GM19463 (cell line): ENCODE measurements around the gene SHROOM3.
A peak's percentile ranks its signal among the peaks of the same experiment; 100 is the strongest.

Source experiments
- ATAC-seq: cut with Tn5 transposase; IDR thresholded peaks from one replicate; pipeline ENCODE4 v1.9.1; 2021; ENCODE audit warnings: mild to moderate bottlenecking, moderate library complexity; ENCODE audit not compliant: unreplicated experiment

The SHROOM3 gene

GRCh38 chr4:76737180-76737579 lies 302.2 kb downstream of the SHROOM3 start:
- ATAC-seq, result no peak

- ATAC-seq, result no peak
Measured at GRCh38 chr4:76737771-76738085, 302.7 kb downstream of the SHROOM3 start.

GRCh38 chr4:76738086-76738931 lies 303.3 kb downstream of the SHROOM3 start:
- ATAC-seq, result peak; percentile 71

GRCh38 chr4:76740192-76740591 lies 305.2 kb downstream of the SHROOM3 start:
- no peak for ATAC-seq

- no peak for ATAC-seq
Measured at GRCh38 chr4:76740866-76741662, 306.0 kb downstream of the SHROOM3 start.

- no peak for ATAC-seq
Measured at GRCh38 chr4:76741663-76742020, 306.6 kb downstream of the SHROOM3 start.

GRCh38 chr4:76744241-76744921 lies 309.4 kb downstream of the SHROOM3 start:
- ATAC-seq, result no peak

- ATAC-seq, result no peak
Measured at GRCh38 chr4:76745240-76745639, 310.2 kb downstream of the SHROOM3 start.

GRCh38 chr4:76747563-76747962 lies 312.5 kb downstream of the SHROOM3 start:
- ATAC-seq, result no peak

- no peak for ATAC-seq
Measured at GRCh38 chr4:76748649-76749048, 313.6 kb downstream of the SHROOM3 start.

- ATAC-seq, result no peak
Measured at GRCh38 chr4:76749355-76749754, 314.3 kb downstream of the SHROOM3 start.

- no peak for ATAC-seq
Measured at GRCh38 chr4:76750716-76751115, 315.7 kb downstream of the SHROOM3 start.

- ATAC-seq, result no peak
Measured at GRCh38 chr4:76751612-76752343, 316.7 kb downstream of the SHROOM3 start.

- no peak for ATAC-seq
Measured at GRCh38 chr4:76752861-76753501, 318.0 kb downstream of the SHROOM3 start.

- no peak for ATAC-seq
Measured at GRCh38 chr4:76753814-76754213, 318.8 kb downstream of the SHROOM3 start.

- ATAC-seq, result no peak
Measured at GRCh38 chr4:76754439-76754838, 319.4 kb downstream of the SHROOM3 start.

- ATAC-seq, result no peak
Measured at GRCh38 chr4:76755756-76756155, 320.7 kb downstream of the SHROOM3 start.

GRCh38 chr4:76756416-76756815 lies 321.4 kb downstream of the SHROOM3 start:
- ATAC-seq, result no peak

GRCh38 chr4:76757418-76757939 lies 322.4 kb downstream of the SHROOM3 start:
- ATAC-seq, result no peak

GRCh38 chr4:76758290-76758882 lies 323.4 kb downstream of the SHROOM3 start:
- ATAC-seq, result no peak
